CD4-positive, CD25-positive, alpha-beta regulatory T cell (primary cell): Measurements from ENCODE around the gene TLCD1. TPM values are rescaled to one million over a fixed set of nuclear protein-coding genes. Genes with fewer than 3 reads are reported as not detected.
"Not testable (repeated sequence)": the region's sequence is repeated elsewhere in the genome, so short reads cannot be mapped to it uniquely, and the experiment has no call there.

Source experiments
- ATAC-seq, 2 donors: fragments of 150-1000 bp; cut with Tn5 transposase; one replicate each; pipeline ENCODE4 v1.10.0; 2021; ENCODE audit warnings: low read depth in 2 of 2, moderate number of reproducible peaks in 2 of 2, moderate library complexity in 1 of 2
- DNase-seq, 3 donors: peaks; one replicate each; pipeline versions ENCODE4 v3.0.0 to v3.0.0-alpha.2; 2012 to 2022; ENCODE audit warnings: mixed read lengths in 1 of 3
- H3K27ac ChIP-seq: one replicate; pipeline ENCODE4 v1.7.0; 2013; ENCODE audit warnings: mild to moderate bottlenecking, low read length; ENCODE audit not compliant: insufficient read depth, poor library complexity, severe bottlenecking
- H3K27me3 ChIP-seq: one replicate; pipeline ENCODE4 v1.7.0; 2013; ENCODE audit warnings: low read length; ENCODE audit not compliant: control insufficient read depth, insufficient read depth
- H3K36me3 ChIP-seq: one replicate; pipeline ENCODE4 v1.7.0; 2013; ENCODE audit warnings: mild to moderate bottlenecking, low read length, moderate library complexity; ENCODE audit not compliant: control insufficient read depth, insufficient read depth
- H3K4me1 ChIP-seq: 2 replicates; pipeline ENCODE4 v1.7.0; 2013; ENCODE audit warnings: mild to moderate bottlenecking, low read length; ENCODE audit not compliant: insufficient read depth, control insufficient read depth, poor library complexity, severe bottlenecking
- H3K4me3 ChIP-seq: one replicate; pipeline ENCODE4 v1.7.0; 2013; ENCODE audit warnings: low read depth, mild to moderate bottlenecking, low read length, moderate library complexity
- H3K9me3 ChIP-seq, 2 experiments: 1 replicate in 1 of 2; 2 replicates in 1 of 2; pipeline ENCODE4 v1.7.0; 2013; ENCODE audit warnings: low read length in 2 of 2, mild to moderate bottlenecking in 1 of 2, moderate library complexity in 1 of 2; ENCODE audit not compliant: control insufficient read depth in 2 of 2
- H3K27ac Mint-ChIP-seq, 3 donors: one replicate each; pipeline ENCODE4 v1.8.0; 2020 to 2022; ENCODE audit warnings: mild to moderate bottlenecking in 3 of 3, mixed read lengths in 3 of 3, moderate library complexity in 2 of 3
- H3K27me3 Mint-ChIP-seq: one replicate; pipeline ENCODE4 v1.8.0; 2022; ENCODE audit warnings: mild to moderate bottlenecking, mixed read lengths
- H3K36me3 Mint-ChIP-seq: one replicate; pipeline ENCODE4 v1.8.0; 2020; ENCODE audit warnings: mixed read lengths
- H3K4me1 Mint-ChIP-seq, 4 donors: one replicate each; pipeline ENCODE4 v1.8.0; 2020 to 2022; ENCODE audit warnings: mixed read lengths in 4 of 4, mild to moderate bottlenecking in 1 of 4
- H3K4me3 Mint-ChIP-seq, 4 donors: one replicate each; pipeline ENCODE4 v1.8.0; 2020 to 2022; ENCODE audit warnings: mild to moderate bottlenecking in 4 of 4, mixed read lengths in 4 of 4, moderate library complexity in 3 of 4
- H3K9me3 Mint-ChIP-seq, 7 donors: one replicate each; pipeline ENCODE4 v1.8.0; 2020 to 2022; ENCODE audit warnings: mixed read lengths in 7 of 7, mild to moderate bottlenecking in 3 of 7, moderate library complexity in 2 of 7
- polyA plus RNA-seq, 4 donors: library from polyadenylated mRNA; unstranded; fragments of 300-500 nt; fragmentation: Illumina TruSeq; gene quantifications; one replicate each; pipeline ENCODE4 v1.2.3, GENCODE V29; 2021
- total RNA-seq: library from RNA; stranded (reverse); gene quantifications from one replicate; pipeline ENCODE4 v1.2.3, GENCODE V29; 2022

The TLCD1 gene
- total and polyA plus RNA-seq, 5 donors from 2014 or later, result 1.3 TPM; not detected in 4

DNA sequence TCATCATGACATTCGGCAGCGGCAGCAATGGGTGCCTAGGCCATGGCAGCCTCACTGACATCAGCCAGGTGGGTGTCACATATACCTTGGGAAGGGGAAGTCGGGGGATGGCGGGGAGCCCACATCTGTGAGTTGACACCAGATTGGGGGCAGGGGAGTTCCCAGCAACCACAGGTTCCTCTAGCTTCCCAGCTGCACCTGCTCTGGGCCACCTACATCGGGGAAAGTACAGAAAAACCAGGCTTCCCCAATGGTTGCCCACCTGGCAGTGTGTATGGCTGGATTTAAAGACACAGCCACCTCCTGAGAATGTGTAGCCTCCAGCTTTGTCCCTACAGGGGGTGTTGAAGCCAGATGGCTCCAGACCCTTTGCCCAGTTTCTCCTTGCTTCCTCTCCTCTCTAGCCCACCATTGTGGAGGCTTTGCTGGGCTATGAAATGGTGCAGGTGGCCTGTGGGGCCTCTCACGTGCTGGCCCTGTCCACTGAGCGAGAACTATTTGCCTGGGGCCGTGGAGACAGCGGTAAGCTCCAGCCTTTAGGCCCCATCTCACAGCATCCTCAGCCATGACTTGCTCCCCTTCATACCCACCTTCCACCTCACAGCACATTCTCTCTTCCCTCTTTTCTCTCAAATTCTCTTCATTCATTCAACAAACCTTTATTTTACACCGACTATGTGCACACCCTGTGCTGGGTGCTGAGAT lies 12.8 kb upstream of the TLCD1 start:
- H3K36me3 Mint-ChIP-seq, result peaks cover 9% of the 10 kb centered on the region
- no peaks in the 10 kb centered on the region for H3K27me3 ChIP-seq
- H3K9me3 Mint-ChIP-seq, result no peaks in the 10 kb centered on the region
- H3K4me3 Mint-ChIP-seq, result peak overlapping the region in 2 of 4 donors; percentile 19 to 63
- DNase-seq (no peak), ATAC-seq (peak; percentile 31 to 49)
- H3K27ac ChIP-seq, result no peak overlapping the region
- no peak overlapping the region for H3K4me3 ChIP-seq
- no peaks in the 10 kb centered on the region for H3K36me3 ChIP-seq
- peaks cover 8% of the 10 kb centered on the region for H3K4me1 ChIP-seq
- peaks cover 0 to 18% (median 11%) of the 10 kb centered on the region in 4 donors for H3K4me1 Mint-ChIP-seq
- no peaks in the 10 kb centered on the region for H3K9me3 ChIP-seq
- H3K27me3 Mint-ChIP-seq, result no peaks in the 10 kb centered on the region
- H3K27ac Mint-ChIP-seq, result peak overlapping the region in 2 of 3 donors; percentile 54 to 81

GRCh38 chr17:28737770-28738679 lies 12.0 kb upstream of the TLCD1 start:
- Mint-ChIP-seq H3K4me1 (peaks cover 0 to 15% (median 11%) of the 10 kb centered on the region in 4 donors), H3K4me3 (peak overlapping the region in 1 of 4 donors; percentile 19), H3K36me3 (peaks cover 9% of the 10 kb centered on the region), H3K27ac (peak overlapping the region in 2 of 3 donors; percentile 54 to 81), H3K27me3 (no peaks in the 10 kb centered on the region), H3K9me3 (no peaks in the 10 kb centered on the region)
- DNase-seq (no peak), ATAC-seq (peak in 1 of 2 donors; percentile 15)
- H3K36me3 ChIP-seq, result no peaks in the 10 kb centered on the region
- H3K27ac ChIP-seq, result no peak overlapping the region
- H3K9me3 ChIP-seq, result no peaks in the 10 kb centered on the region
- no peaks in the 10 kb centered on the region for H3K27me3 ChIP-seq
- H3K4me3 ChIP-seq, result no peak overlapping the region
- peaks cover 1% of the 10 kb centered on the region for H3K4me1 ChIP-seq

DNA sequence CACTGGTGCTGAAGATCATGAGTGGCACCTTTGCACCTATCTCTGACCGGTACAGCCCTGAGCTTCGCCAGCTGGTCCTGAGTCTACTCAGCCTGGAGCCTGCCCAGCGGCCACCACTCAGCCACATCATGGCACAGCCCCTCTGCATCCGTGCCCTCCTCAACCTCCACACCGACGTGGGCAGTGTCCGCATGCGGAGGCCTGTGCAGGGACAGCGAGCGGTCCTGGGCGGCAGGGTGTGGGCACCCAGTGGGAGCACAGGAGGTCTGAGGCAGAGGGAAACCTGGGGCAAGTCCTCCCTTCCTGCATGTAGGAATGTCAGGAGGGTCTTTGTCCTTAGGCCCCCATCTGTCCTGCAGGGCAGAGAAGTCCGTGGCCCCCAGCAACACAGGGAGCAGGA lies 11.3 kb upstream of the TLCD1 start:
- no peak overlapping the region for H3K27ac ChIP-seq
- H3K4me3 Mint-ChIP-seq, result peak overlapping the region in 1 of 4 donors; percentile 32
- no peak for ATAC-seq
- no peaks in the 10 kb centered on the region for H3K27me3 Mint-ChIP-seq
- no peaks in the 10 kb centered on the region for H3K27me3 ChIP-seq
- no peaks in the 10 kb centered on the region for H3K9me3 Mint-ChIP-seq
- H3K4me1 ChIP-seq, result no peaks in the 10 kb centered on the region
- H3K4me3 ChIP-seq, result no peak overlapping the region
- no peak for DNase-seq
- H3K27ac Mint-ChIP-seq, result no peak overlapping the region
- H3K4me1 Mint-ChIP-seq, result peaks cover 0 to 14% (median 11%) of the 10 kb centered on the region in 4 donors
- no peaks in the 10 kb centered on the region for H3K9me3 ChIP-seq
- H3K36me3 ChIP-seq, result no peaks in the 10 kb centered on the region
- peaks cover 9% of the 10 kb centered on the region for H3K36me3 Mint-ChIP-seq

- H3K4me1 ChIP-seq, ATAC-seq, DNase-seq, H3K9me3 Mint-ChIP-seq, H3K27me3 Mint-ChIP-seq, H3K27ac Mint-ChIP-seq, H3K9me3 ChIP-seq, H3K4me3 Mint-ChIP-seq, H3K27ac ChIP-seq, H3K4me3 ChIP-seq, H3K27me3 ChIP-seq, H3K36me3 ChIP-seq, H3K36me3 Mint-ChIP-seq: not testable (repeated sequence)
- peaks cover 0 to 14% (median 11%) of the 10 kb centered on the region in 4 donors for H3K4me1 Mint-ChIP-seq
Observed at GRCh38 chr17:28735913-28736769, 10.1 kb upstream of the TLCD1 start.

DNA sequence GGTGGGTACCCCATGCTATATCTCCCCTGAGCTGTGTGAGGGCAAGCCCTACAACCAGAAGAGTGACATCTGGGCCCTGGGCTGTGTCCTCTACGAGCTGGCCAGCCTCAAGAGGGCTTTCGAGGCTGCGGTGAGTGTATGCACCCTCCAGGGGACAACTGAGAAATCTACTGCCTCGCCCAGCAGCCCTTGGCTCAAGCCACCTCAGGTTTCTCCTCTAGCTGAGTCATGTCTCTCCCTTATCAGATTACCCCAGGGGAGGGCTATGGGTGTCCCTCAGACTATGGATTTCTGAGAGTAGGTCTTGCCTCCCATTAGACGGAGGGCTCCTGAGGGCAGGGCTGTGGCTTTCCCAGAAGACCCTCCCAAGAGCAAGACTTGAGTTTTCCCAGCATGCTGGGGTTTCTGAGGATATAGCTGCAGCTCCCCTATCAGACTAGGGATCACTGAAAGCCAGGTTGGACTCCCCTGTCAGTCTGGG lies 9.2 kb upstream of the TLCD1 start:
- peaks cover 9% of the 10 kb centered on the region for H3K36me3 Mint-ChIP-seq
- no peaks in the 10 kb centered on the region for H3K9me3 ChIP-seq
- DNase-seq (no peak), ATAC-seq (no peak)
- H3K27me3 ChIP-seq, result no peaks in the 10 kb centered on the region
- no peaks in the 10 kb centered on the region for H3K9me3 Mint-ChIP-seq
- no peaks in the 10 kb centered on the region for H3K4me1 ChIP-seq
- H3K27me3 Mint-ChIP-seq, result no peaks in the 10 kb centered on the region
- H3K27ac ChIP-seq, result no peak overlapping the region
- no peak overlapping the region for H3K27ac Mint-ChIP-seq
- H3K4me3 Mint-ChIP-seq, result no peak overlapping the region
- H3K36me3 ChIP-seq, result no peaks in the 10 kb centered on the region
- no peak overlapping the region for H3K4me3 ChIP-seq
- H3K4me1 Mint-ChIP-seq, result peaks cover 0 to 14% (median 11%) of the 10 kb centered on the region in 4 donors

GRCh38 chr17:28734712-28735241 lies 8.7 kb upstream of the TLCD1 start:
- no peak overlapping the region for H3K27ac ChIP-seq
- no peaks in the 10 kb centered on the region for H3K4me1 ChIP-seq
- no peak for ATAC-seq
- Mint-ChIP-seq H3K27ac (no peak overlapping the region), H3K27me3 (no peaks in the 10 kb centered on the region), H3K4me1 (peaks cover 0 to 17% (median 13%) of the 10 kb centered on the region in 4 donors), H3K4me3 (no peak overlapping the region), H3K36me3 (peaks cover 9% of the 10 kb centered on the region), H3K9me3 (no peaks in the 10 kb centered on the region)
- no peaks in the 10 kb centered on the region for H3K27me3 ChIP-seq
- H3K9me3 ChIP-seq, result no peaks in the 10 kb centered on the region
- H3K4me3 ChIP-seq, result no peak overlapping the region
- DNase-seq, result no peak
- no peaks in the 10 kb centered on the region for H3K36me3 ChIP-seq

DNA sequence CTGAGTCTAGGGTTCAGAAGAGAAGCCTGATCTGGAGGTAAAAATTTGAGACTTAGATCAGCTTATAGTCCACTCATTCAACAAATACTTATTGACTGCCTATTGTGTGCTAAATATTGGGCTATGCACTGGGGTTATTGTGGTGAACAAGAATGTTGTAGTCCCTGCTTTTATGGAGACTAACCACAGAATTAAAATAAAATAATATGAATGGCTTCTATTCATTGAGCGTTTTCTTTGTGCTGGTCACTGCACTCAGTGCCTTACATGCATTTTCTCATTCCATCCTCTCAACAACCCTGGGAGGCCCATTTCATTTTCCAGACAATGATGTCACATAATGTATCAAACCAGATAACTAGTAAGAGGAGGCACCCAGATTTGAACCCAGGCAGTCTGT lies 7.3 kb upstream of the TLCD1 start:
- no peak overlapping the region for H3K27ac Mint-ChIP-seq
- Histone ChIP-seq H3K9me3 (no peaks in the 10 kb centered on the region), H3K4me1 (peaks cover 7% of the 10 kb centered on the region), H3K4me3 (no peak overlapping the region), H3K27ac (no peak overlapping the region), H3K27me3 (no peaks in the 10 kb centered on the region), H3K36me3 (no peaks in the 10 kb centered on the region)
- peaks cover 4% of the 10 kb centered on the region for H3K36me3 Mint-ChIP-seq
- no peak for ATAC-seq
- H3K4me1 Mint-ChIP-seq, result peaks cover 4 to 17% (median 14%) of the 10 kb centered on the region in 4 donors
- H3K4me3 Mint-ChIP-seq, result no peak overlapping the region
- H3K27me3 Mint-ChIP-seq, result peaks cover under 1% of the 10 kb centered on the region
- DNase-seq, result no peak
- no peaks in the 10 kb centered on the region for H3K9me3 Mint-ChIP-seq
